Natural killer cell (primary cell): Measurements from ENCODE around the gene TNNT3. TPM values are rescaled to one million over a fixed set of nuclear protein-coding genes. Genes with fewer than 3 reads are reported as not detected.

Experiments used
- ATAC-seq, 3 donors: fragments of 150-1000 bp in 2 of 3; fragments of 200-7000 bp in 1 of 3; cut with Tn5 transposase; 1 replicate in 1 of 3; 2 replicates in 2 of 3; pipeline ENCODE4 v1.10.0; 2021; ENCODE audit warnings: mild to moderate bottlenecking in 2 of 3, moderate library complexity in 2 of 3
- DNase-seq, 2 donors: peaks; one replicate each; pipeline versions ENCODE4 v3.0.0 to v3.0.0-alpha.2; 2013 to 2021; ENCODE audit warnings: mixed read lengths in 1 of 2
- H3K27ac ChIP-seq: one replicate; pipeline ENCODE4 v1.5.1; 2013; ENCODE audit warnings: mild to moderate bottlenecking, low read length
- H3K27me3 ChIP-seq: one replicate; pipeline ENCODE4 v1.6.1; 2013; ENCODE audit warnings: low read length; ENCODE audit not compliant: control insufficient read depth, insufficient read depth
- H3K36me3 ChIP-seq: one replicate; pipeline ENCODE4 v1.6.1; 2013; ENCODE audit warnings: low read length; ENCODE audit not compliant: control insufficient read depth, insufficient read depth
- H3K4me1 ChIP-seq: one replicate; pipeline ENCODE4 v1.6.1; 2013; ENCODE audit warnings: low read length; ENCODE audit not compliant: control insufficient read depth, insufficient read depth
- H3K4me3 ChIP-seq: one replicate; pipeline ENCODE4 v1.5.1; 2013; ENCODE audit warnings: low read length
- H3K9me3 ChIP-seq: one replicate; pipeline ENCODE4 v1.6.1; 2013; ENCODE audit warnings: low read length; ENCODE audit not compliant: control insufficient read depth, insufficient read depth
- H3K27ac Mint-ChIP-seq, 2 donors: one replicate each; pipeline ENCODE4 v1.8.0; 2022; ENCODE audit warnings: mild to moderate bottlenecking in 2 of 2, mixed read lengths in 2 of 2, moderate library complexity in 1 of 2
- H3K27me3 Mint-ChIP-seq, 2 donors: one replicate each; pipeline ENCODE4 v1.8.0; 2022; ENCODE audit warnings: low read depth in 2 of 2, mixed read lengths in 2 of 2
- H3K36me3 Mint-ChIP-seq: one replicate; pipeline ENCODE4 v1.8.0; 2022; ENCODE audit warnings: mixed read lengths
- H3K4me1 Mint-ChIP-seq, 2 donors: one replicate each; pipeline ENCODE4 v1.8.0; 2022; ENCODE audit warnings: mixed read lengths in 2 of 2
- H3K4me3 Mint-ChIP-seq: one replicate; pipeline ENCODE4 v1.8.0; 2022; ENCODE audit warnings: mild to moderate bottlenecking, moderate library complexity, mixed read lengths
- H3K9me3 Mint-ChIP-seq, 2 donors: one replicate each; pipeline ENCODE4 v1.8.0; 2022; ENCODE audit warnings: mixed read lengths in 2 of 2
- WGBS: methylation state at CpG from one replicate; pipeline ENCODE4 v1.1.7; 2013; ENCODE audit warnings: missing lambda C conversion rate; ENCODE audit not compliant: insufficient coverage; 5-methylcytosine and 5-hydroxymethylcytosine counted together
- intact Hi-C: fragments of 100-400 bp; cut with micrococcal nuclease; formaldehyde crosslinking; loops from one replicate; pipeline ENCODE4 v1.14.2; 2022
- total RNA-seq, 4 donors: library from RNA; stranded (reverse); fragments of 120-200 nt in 1 of 4; gene quantifications; one replicate each; pipeline versions ENCODE4 v1.2.3 to v1.2.4, GENCODE V29; 2013 to 2022
- TF ChIP-seq, protein P1 (sequence below): fragments of 200-600 bp; IDR thresholded peaks from one replicate; pipeline ENCODE4 v1.8.0; 2022; ENCODE audit warnings: antibody characterized with exemption

The TNNT3 gene
- total RNA-seq, 3 donors from 2014 or later (not counting 1 experiment from before 2014, with no cell fraction given) = 15.8 to 27.9 (median 26.2) TPM

DNA sequence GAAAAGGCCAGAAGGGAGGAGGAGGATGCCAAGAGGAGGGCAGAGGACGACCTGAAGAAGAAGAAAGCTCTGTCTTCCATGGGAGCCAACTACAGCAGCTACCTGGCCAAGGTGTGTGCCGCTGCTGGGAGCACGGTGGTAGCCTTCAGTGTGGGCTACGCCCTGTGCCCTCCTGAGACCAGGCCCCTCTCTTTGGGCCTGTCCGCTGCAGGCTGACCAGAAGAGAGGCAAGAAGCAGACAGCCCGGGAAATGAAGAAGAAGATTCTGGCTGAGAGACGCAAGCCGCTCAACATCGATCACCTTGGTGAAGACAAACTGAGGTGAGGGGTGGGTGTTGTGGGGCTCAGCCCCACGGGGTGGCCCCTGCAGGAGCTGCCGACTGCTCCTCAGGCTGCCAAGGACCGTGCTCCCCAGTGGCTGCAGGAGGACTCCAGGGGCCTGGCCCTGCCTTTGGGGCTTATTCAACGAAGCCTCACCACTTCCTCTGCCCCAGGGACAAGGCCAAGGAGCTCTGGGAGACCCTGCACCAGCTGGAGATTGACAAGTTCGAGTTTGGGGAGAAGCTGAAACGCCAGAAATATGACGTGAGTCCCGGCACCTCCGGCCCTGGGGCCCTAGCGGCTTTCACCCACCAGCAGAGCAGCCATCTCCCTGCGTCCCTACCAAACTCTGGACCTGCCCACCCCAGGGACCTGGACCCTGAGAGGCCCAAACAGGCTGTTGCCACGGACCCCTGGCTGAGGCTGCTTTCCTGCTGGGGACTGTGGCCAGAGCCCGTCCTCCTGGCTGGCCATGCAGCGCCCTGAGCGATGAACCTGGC, 15.0 kb downstream of the TNNT3 start:
- peaks cover 9 to 25% of the 10 kb centered on the region in 2 donors for H3K4me1 Mint-ChIP-seq
- Histone ChIP-seq H3K27ac (no peak overlapping the region), H3K36me3 (no peaks in the 10 kb centered on the region), H3K9me3 (no peaks in the 10 kb centered on the region), H3K27me3 (no peaks in the 10 kb centered on the region), H3K4me1 (peaks cover 13% of the 10 kb centered on the region), H3K4me3 (no peak overlapping the region)
- no peak overlapping the region for H3K27ac Mint-ChIP-seq
- 73% methylated on average over 24 of the region's 24 CpGs for WGBS
- ATAC-seq (no peak), DNase-seq (peak in 1 of 2 donors; percentile 11)
- H3K4me3 Mint-ChIP-seq = no peak overlapping the region
- H3K9me3 Mint-ChIP-seq = no peaks in the 10 kb centered on the region
- TF ChIP-seq, protein P1, sequence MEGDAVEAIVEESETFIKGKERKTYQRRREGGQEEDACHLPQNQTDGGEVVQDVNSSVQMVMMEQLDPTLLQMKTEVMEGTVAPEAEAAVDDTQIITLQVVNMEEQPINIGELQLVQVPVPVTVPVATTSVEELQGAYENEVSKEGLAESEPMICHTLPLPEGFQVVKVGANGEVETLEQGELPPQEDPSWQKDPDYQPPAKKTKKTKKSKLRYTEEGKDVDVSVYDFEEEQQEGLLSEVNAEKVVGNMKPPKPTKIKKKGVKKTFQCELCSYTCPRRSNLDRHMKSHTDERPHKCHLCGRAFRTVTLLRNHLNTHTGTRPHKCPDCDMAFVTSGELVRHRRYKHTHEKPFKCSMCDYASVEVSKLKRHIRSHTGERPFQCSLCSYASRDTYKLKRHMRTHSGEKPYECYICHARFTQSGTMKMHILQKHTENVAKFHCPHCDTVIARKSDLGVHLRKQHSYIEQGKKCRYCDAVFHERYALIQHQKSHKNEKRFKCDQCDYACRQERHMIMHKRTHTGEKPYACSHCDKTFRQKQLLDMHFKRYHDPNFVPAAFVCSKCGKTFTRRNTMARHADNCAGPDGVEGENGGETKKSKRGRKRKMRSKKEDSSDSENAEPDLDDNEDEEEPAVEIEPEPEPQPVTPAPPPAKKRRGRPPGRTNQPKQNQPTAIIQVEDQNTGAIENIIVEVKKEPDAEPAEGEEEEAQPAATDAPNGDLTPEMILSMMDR = no peak
- H3K36me3 Mint-ChIP-seq = no peaks in the 10 kb centered on the region
- peaks cover 0 to 20% of the 10 kb centered on the region in 2 donors for H3K27me3 Mint-ChIP-seq
- intact Hi-C loops = loop anchor here (2.0 kb wide), 1 partner anchor 20 kb away; no protein-coding TSS in a partner anchor

GRCh38 chr11:1935156-1936071, 15.9 kb downstream of the TNNT3 start:
- Histone ChIP-seq H3K27me3 (no peaks in the 10 kb centered on the region), H3K36me3 (no peaks in the 10 kb centered on the region), H3K4me1 (peaks cover 9% of the 10 kb centered on the region), H3K27ac (no peak overlapping the region), H3K4me3 (no peak overlapping the region), H3K9me3 (no peaks in the 10 kb centered on the region)
- 89% methylated on average over 33 of the region's 33 CpGs for WGBS
- DNase-seq (peak in 1 of 2 donors; percentile 12), ATAC-seq (no peak)
- no peak overlapping the region for H3K4me3 Mint-ChIP-seq
- H3K9me3 Mint-ChIP-seq = no peaks in the 10 kb centered on the region
- H3K27me3 Mint-ChIP-seq = peaks cover 0 to 19% of the 10 kb centered on the region in 2 donors
- TF ChIP-seq, protein P1 = no peak
- no peaks in the 10 kb centered on the region for H3K36me3 Mint-ChIP-seq
- intact Hi-C loops = loop anchor here (2.0 kb wide), 1 partner anchor 21 kb away; no protein-coding TSS in a partner anchor
- H3K4me1 Mint-ChIP-seq = peaks cover 7 to 26% of the 10 kb centered on the region in 2 donors
- no peak overlapping the region for H3K27ac Mint-ChIP-seq

DNA sequence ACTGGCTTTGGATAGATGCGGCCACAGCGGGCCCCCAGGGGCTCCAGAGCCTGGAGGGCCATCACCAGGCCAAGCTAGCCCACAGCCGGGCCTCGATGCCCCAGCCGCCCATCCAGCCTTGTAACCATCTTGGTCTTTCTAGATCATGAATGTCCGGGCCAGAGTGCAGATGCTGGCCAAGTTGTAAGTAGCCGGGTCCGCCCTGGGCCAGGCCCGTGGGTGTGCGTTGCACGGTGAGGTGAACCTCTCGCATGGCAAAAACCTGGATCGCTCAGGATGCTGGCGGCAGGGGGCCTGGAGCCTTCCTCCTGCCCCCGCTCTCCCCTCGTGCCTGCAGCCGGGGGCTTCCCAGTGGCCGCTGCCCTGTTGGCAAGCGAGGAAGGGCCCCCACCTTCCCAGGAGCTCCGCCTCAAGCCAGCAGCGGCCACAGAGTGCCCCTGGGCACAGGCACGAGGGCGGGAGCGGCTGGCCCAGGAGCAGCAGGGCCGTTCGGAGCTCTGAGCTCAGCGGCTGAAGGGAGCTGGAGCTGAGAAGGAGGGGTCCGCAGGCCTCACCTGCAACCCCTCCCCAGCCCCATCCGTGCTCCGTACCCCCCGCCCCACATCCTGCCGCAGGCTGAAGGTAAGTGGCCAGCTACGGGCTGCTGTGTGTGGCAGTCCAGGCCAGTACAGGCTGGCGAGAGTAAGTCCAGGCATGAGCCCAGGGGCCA, 16.7 kb downstream of the TNNT3 start:
- no peaks in the 10 kb centered on the region for H3K9me3 ChIP-seq
- no peaks in the 10 kb centered on the region for H3K27me3 ChIP-seq
- peaks cover 4 to 24% of the 10 kb centered on the region in 2 donors for H3K4me1 Mint-ChIP-seq
- ATAC-seq (no peak), DNase-seq (peak in 1 of 2 donors; percentile 13)
- no peaks in the 10 kb centered on the region for H3K9me3 Mint-ChIP-seq
- H3K4me3 ChIP-seq = no peak overlapping the region
- H3K27me3 Mint-ChIP-seq = peaks cover 0 to 18% of the 10 kb centered on the region in 2 donors
- H3K36me3 ChIP-seq = no peaks in the 10 kb centered on the region
- 92% methylated on average over 34 of the region's 34 CpGs for WGBS
- no peak overlapping the region for H3K27ac ChIP-seq
- no peak overlapping the region for H3K27ac Mint-ChIP-seq
- H3K36me3 Mint-ChIP-seq = no peaks in the 10 kb centered on the region
- no peak overlapping the region for H3K4me3 Mint-ChIP-seq
- intact Hi-C loops = no loop called here
- TF ChIP-seq, protein P1 = no peak
- peaks cover 9% of the 10 kb centered on the region for H3K4me1 ChIP-seq
